ENCODE results near the gene ZNF488. TPM values are rescaled to one million over a fixed set of nuclear protein-coding genes. Genes with fewer than 3 reads are reported as not detected.

The ZNF488 gene
- total RNA-seq, 4 donors from 2014 or later, result 4.1 to 23.5 (median 16.1) TPM

- TF ChIP-seq POLR2A (IDR thresholded peaks at IDR 0.05) (no peak), CTCF (IDR thresholded peaks at IDR 0.05) (no peak)
- DNase-seq, result peak in 1 of 3 donors; percentile 15
- Histone ChIP-seq H3K27ac (no peak overlapping the region), H3K9me3 (no peaks in the 10 kb centered on the region), H3K27me3 (no peaks in the 10 kb centered on the region), H3K4me1 (peaks cover 0 to 11% (median under 1%) of the 10 kb centered on the region in 4 donors), H3K4me3 (no peak overlapping the region), H3K36me3 (no peaks in the 10 kb centered on the region)
Measured at GRCh38 chr10:47374611-47375536, 9.2 kb downstream of the ZNF488 start.

GRCh38 chr10:47372726-47373125, 11.4 kb downstream of the ZNF488 start:
- Histone ChIP-seq H3K4me1 (peaks cover 0 to 1% (median 0%) of the 10 kb centered on the region in 4 donors), H3K4me3 (no peak overlapping the region), H3K9me3 (no peaks in the 10 kb centered on the region), H3K36me3 (no peaks in the 10 kb centered on the region), H3K27me3 (no peaks in the 10 kb centered on the region), H3K27ac (no peak overlapping the region)
- DNase-seq, result peak in 2 of 3 donors; percentile 22 to 34
- TF ChIP-seq POLR2A (IDR thresholded peaks at IDR 0.05) (no peak), CTCF (IDR thresholded peaks at IDR 0.05) (no peak)

DNA sequence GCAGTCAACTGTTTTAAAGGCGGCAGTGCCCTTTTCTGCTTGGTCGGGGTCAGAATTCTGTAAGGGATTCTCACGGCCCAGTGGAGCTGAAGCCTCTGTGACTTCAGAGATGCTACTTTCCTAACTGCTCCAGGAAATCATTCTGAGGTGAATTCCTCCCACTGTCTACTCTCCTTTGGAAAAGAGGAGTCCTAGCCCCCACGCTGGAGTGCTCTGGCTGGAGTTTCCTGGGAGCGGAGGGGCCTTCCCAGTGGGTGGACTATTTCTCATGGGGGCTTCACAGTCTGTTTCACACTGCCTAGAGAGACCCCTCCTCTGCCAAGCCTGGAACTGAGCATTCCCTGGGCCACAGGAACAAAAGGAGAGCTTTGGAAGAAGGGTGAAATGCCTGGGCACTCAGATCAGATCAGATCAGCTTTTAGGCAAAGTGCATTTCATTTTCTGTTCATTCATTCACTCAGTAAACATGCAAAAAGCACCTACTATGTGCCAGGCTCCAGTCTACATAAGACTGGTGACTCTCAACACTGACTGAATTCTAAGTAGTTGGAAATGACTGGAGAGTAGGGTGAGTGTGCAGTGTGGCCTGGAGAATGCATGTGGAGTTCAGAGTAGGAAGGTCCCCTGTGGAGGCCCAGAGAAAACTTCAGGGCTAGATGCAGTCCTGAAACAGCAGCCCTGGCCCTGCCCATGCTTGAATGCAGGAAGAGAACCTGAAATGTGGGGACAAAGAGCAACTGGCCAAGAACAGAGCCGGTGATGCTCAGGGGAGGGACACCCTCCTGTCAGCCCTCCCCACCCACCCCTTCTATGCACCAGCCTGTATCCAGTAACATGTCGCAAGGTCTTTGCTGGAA, 12.2 kb downstream of the ZNF488 start:
- Histone ChIP-seq H3K27ac (no peak overlapping the region), H3K4me1 (no peaks in the 10 kb centered on the region), H3K36me3 (no peaks in the 10 kb centered on the region), H3K9me3 (no peaks in the 10 kb centered on the region), H3K27me3 (no peaks in the 10 kb centered on the region), H3K4me3 (no peak overlapping the region)
- DNase-seq, result peak in 1 of 3 donors; percentile 25
- TF ChIP-seq CTCF (IDR thresholded peaks at IDR 0.05) (no peak), POLR2A (IDR thresholded peaks at IDR 0.05) (no peak)

DNA sequence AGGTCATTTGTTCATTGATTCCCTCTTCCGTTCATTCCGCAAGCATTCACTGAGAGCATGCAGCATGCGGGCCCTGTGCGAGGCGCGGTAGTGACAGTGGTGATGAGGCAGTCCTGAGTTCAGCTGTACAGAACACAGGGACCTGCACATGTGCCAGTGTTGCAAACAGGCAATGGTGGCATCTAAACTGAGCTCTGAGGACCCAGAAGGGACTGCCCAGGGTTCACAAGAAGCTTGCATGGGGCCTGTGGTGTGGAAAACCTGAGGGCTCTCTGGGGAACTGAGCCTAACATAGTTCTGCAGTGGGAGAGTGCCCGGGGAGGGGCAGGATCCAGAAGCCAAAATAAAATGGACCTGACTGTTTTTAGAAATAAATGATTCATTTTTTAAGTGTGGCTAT, 13.2 kb downstream of the ZNF488 start:
- peak in 2 of 3 donors; percentile 18 to 21 for DNase-seq
- TF ChIP-seq CTCF (IDR thresholded peaks at IDR 0.05) (no peak), POLR2A (IDR thresholded peaks at IDR 0.05) (no peak)
- H3K4me1 ChIP-seq, result no peaks in the 10 kb centered on the region
- no peaks in the 10 kb centered on the region for H3K36me3 ChIP-seq
- H3K27me3 ChIP-seq, result no peaks in the 10 kb centered on the region
- H3K27ac ChIP-seq, result no peak overlapping the region
- no peaks in the 10 kb centered on the region for H3K9me3 ChIP-seq
- H3K4me3 ChIP-seq, result no peak overlapping the region

GRCh38 chr10:47370015-47370767, 13.9 kb downstream of the ZNF488 start:
- Histone ChIP-seq H3K4me1 (no peaks in the 10 kb centered on the region), H3K27ac (no peak overlapping the region), H3K27me3 (no peaks in the 10 kb centered on the region), H3K9me3 (no peaks in the 10 kb centered on the region), H3K36me3 (no peaks in the 10 kb centered on the region), H3K4me3 (no peak overlapping the region)
- DNase-seq, result peak in 2 of 3 donors; percentile 13 to 26
- no peak for TF ChIP-seq CTCF (IDR thresholded peaks at IDR 0.05)
- no peak for TF ChIP-seq POLR2A (IDR thresholded peaks at IDR 0.05)

All from Peyer's patch (tissue), 4 donors.